NCI-H2227 (cell line): ENCODE data around the gene NAV2.
"Not testable (repeated sequence)": the region's sequence is repeated elsewhere in the genome, so short reads cannot be mapped to it uniquely, and the experiment has no call there.

ENCODE experiments used
- DNase-seq: peaks from one replicate; lab custom pipeline; 2025; ENCODE audit not compliant: unreplicated experiment; lab: John Stamatoyannopoulos, UW

The NAV2 gene

GRCh38 chr11:20127671-20128527 lies 415.3 kb downstream of the NAV2 start:
- peak; percentile 85 for DNase-seq

- DNase-seq, result not testable (repeated sequence)
Observed at GRCh38 chr11:20128528-20128825, 415.8 kb downstream of the NAV2 start.

- DNase-seq, result no peak
Observed at GRCh38 chr11:20129665-20130064, 417.0 kb downstream of the NAV2 start.

GRCh38 chr11:20131788-20132666 lies 419.4 kb downstream of the NAV2 start:
- peak; percentile 49 for DNase-seq

DNA sequence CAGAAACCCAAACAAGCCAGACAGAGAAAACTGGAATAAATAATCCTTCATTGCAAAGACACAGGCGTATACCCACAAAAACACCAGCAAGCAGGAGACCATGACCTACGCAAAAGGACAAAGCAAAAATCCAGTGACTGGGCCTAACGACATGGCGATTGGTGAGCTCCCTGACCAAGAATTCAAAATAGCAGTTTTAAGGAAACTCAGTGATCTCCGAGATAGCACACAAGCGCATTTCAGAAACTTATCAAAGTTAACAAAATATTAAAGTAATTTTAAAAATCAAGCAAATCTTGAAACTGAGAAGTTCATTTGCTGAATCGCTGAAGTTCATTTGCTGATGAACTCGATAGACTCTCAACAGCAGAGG lies 420.0 kb downstream of the NAV2 start:
- no peak for DNase-seq

DNA sequence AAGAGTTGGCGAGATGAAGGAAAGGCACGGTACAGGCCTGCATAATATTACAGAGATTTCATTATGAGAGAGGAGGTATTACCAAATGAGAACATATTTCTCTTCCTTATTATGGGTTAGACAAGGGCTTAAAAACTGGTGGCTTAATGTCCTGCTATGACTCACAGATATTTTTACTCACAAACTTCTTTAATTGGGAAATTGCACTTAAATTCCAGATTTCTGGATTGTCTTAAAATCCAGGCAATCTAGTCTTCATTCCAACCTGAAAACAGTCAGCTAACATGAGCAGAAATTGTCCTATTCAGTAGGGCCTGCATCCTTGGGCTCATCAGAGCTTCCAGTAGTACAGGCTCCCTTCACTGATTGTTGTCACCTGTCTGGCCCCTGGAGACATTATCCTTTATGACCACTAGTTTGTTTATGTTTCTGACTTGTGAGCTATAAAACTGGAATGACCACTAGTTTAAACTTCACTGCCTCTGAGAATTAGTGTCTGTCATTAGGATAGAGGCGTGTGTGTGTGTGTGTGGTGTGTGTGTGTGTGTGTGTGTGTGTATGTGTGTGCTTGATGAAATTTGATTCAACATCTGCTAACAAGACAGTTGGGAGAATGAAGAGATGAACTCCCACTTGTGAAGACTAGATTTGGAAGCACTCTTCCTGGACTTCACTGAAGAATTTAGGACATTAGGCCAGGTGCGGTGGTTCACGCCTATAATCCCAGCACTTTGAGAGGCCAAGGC lies 422.5 kb downstream of the NAV2 start:
- DNase-seq, result no peak

- DNase-seq, result no peak
Observed at GRCh38 chr11:20137637-20138036, 425.0 kb downstream of the NAV2 start.

GRCh38 chr11:20138707-20139106 lies 426.1 kb downstream of the NAV2 start:
- no peak for DNase-seq

- no peak for DNase-seq
Observed at GRCh38 chr11:20154381-20154780, 441.7 kb downstream of the NAV2 start.

GRCh38 chr11:20155683-20156279 lies 443.1 kb downstream of the NAV2 start:
- no peak for DNase-seq

- peak; percentile 33 for DNase-seq
Observed at GRCh38 chr11:20156280-20156875, 443.7 kb downstream of the NAV2 start.

DNA sequence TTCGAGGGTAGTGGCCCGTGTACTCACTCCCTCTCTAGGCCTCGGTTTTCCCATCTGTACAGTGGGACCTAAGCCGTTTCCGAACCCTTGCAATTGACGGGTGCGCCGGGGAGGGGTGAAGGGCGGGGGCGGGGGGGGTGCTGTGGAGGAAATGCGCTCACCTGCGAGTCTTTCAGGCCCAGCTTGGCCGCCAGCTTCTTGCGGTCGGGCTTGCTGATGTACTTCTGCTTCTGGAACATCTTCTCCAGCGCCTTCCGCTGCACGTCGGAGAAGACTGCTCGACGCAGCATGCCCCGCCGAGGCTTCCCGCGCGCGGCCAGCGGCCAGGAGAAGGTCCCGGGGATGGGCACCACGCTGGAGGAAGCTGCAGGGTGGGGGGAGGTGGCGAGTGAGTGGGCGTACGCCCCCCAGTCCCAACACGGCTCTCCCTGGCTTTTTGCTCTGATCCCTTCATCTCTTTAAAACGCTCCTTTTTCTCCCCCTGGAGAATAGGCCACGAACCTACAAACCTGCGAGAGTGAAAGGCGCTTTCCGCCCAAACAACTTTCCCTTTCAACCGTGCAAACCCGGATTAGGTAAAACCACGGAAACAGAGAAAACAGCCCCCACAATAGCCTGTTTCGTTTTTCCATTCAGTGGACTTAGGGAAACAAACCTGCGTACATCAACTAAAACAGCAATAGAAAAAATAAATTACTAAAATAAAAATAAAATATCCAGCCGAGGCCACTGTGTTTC lies 444.4 kb downstream of the NAV2 start:
- DNase-seq, result no peak

DNA sequence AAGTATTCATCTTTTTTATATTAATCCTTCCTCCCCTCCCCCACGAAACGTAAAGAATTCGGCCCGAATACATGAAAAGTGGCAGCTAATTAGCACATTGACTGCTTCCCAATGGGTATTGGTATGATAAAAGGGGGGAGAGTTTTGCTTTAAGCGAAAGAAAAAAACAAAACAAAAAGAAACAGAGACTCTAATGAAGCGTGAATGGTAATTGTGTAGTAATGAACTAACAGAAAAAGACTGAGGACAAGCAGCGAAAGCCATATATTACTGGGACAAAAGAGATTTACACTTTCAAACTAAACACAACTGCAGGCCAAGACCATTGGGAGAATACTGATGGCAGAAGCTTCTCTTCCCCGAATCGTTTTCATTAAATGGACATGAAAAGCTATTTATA lies 445.1 kb downstream of the NAV2 start:
- DNase-seq, result no peak

- no peak for DNase-seq
Observed at GRCh38 chr11:20158597-20159257, 446.1 kb downstream of the NAV2 start.

DNA sequence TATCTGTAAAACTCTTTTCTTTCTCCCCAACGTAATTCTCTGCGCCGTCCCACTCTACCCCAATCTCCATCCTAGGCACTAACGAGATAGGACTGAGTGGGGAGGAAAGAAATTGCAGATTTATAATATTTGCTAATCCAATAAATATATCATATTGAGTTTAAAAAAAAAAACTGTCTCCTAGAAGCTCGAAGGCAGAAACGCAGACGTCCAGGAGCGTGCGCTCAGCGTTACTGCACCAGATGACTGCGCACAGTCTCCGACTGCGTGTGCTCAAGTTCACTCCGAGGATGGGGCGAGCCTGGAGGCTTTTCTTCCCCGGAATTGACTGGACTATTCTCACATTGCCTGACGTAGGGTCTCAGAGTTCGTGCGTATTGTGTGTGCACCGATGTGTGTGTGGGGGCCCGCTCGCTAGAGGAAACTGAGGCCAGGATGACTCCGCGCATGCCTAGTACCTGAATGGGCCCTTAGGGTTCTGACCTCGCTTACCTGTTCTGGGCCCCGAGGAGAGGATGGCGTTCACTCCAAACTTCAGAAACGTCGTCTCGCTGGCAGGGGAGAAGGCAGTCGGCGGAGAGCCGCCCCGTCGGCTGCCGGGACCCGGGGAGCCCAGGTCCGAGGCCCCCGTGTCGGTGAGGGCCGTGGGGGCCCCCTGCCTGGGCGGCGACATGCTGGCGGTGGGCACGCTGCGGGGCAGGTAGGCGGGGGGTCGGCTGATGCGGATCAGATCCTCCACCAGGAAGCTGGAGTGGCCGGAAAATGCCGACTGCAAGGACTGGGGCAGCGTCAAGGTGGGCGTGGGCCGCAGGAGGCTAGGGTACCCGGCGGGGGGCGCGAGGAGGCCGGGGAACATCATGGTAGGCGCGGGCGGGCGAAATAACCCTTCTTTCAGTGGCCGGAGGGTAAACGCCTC lies 447.1 kb downstream of the NAV2 start:
- peak; percentile 11 for DNase-seq

DNA sequence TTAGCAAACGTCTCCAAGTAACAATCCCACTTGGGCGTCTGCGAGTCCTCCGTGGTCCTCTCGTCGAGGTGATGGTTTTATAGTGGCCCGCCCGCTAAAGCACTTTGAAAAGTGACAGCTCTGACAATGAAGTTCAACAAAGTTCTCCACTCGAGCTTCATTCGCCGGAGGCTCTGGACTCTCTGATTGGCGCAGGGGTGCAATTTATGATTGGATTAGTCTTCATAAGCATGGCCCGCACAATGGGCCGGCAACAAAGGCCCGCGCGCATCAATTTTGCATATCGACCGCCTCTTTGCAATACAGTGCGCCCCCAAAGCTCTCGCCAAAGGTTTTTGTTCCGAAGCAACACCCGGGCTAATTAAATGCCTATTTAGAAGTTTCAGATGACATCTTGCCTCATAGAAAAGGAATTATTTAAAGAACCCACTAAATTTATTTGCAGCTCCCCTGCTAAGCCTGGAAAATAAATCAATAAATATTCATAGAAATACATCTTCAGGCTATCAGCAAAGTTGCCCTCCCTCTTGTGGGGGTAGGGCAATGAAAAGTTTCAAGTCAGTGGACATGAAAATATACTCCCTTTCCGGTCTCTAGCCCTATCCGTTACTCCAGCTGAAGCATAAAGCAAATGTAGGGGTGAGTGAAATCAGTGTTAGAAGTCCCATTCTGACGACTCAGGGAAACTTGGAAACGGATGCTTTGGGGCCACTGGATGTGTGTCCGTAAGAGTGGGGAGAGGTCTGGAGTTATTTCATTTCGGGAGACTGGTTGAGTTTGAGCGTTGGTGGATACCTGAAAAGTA lies 448.0 kb downstream of the NAV2 start, which contains the start of gene DBX1:
TSS of gene DBX1 (minus strand) at position 51 of the 805 bp plus-strand sequence. CDS start 151 bp downstream, outside the sequence.
- DNase-seq, result no peak

- no peak for DNase-seq
Observed at GRCh38 chr11:20161230-20161918, 448.7 kb downstream of the NAV2 start.
